Activated CD4-positive, alpha-beta memory T cell treated with anti-CD3 and anti-CD28 coated beads for 36 hours (primary cell): ENCODE results near the gene CUL3. TPM values are rescaled to one million over a fixed set of nuclear protein-coding genes. Genes with fewer than 3 reads are reported as not detected.

Experiments used
- CTCF ChIA-PET: fragments of 350-600 bp; sonication (Branson Sonifier 250); formaldehyde crosslinking; loops from one replicate; lab custom pipeline; 2021; ENCODE audit warnings: antibody characterized with exemption, inconsistent platforms; lab: Charles Lee
- POLR2A ChIA-PET: fragments of 350-600 bp; sonication (Branson Sonifier 250); formaldehyde crosslinking; loops from one replicate; lab custom pipeline; 2021; ENCODE audit warnings: antibody characterized with exemption; lab: Charles Lee
- DNase-seq: peaks from one replicate; pipeline ENCODE4 v3.0.0-alpha.2; 2020
- H3K27ac Mint-ChIP-seq: one replicate; pipeline ENCODE4 v1.8.0; 2021; ENCODE audit warnings: mixed read lengths
- H3K27me3 Mint-ChIP-seq: one replicate; pipeline ENCODE4 v1.8.0; 2021; ENCODE audit warnings: mixed read lengths
- H3K36me3 Mint-ChIP-seq: one replicate; pipeline ENCODE4 v1.8.0; 2021; ENCODE audit warnings: mixed read lengths
- H3K4me1 Mint-ChIP-seq: one replicate; pipeline ENCODE4 v1.8.0; 2021; ENCODE audit warnings: low read depth, mixed read lengths
- H3K4me3 Mint-ChIP-seq: one replicate; pipeline ENCODE4 v1.8.0; 2021; ENCODE audit warnings: mild to moderate bottlenecking, mixed read lengths
- H3K9me3 Mint-ChIP-seq: one replicate; pipeline ENCODE4 v1.8.0; 2021; ENCODE audit warnings: mixed read lengths
- intact Hi-C: fragments of 100-400 bp; cut with micrococcal nuclease; formaldehyde crosslinking; loops from one replicate; pipeline ENCODE4 v1.15.1; 2023
- total RNA-seq, 2 experiments: library from RNA; stranded (reverse); gene quantifications; one replicate each; pipeline ENCODE4 v1.2.3, GENCODE V29; 2021

The CUL3 gene
- total RNA-seq, 2 experiments from 2014 or later: 75.8 to 79.5 TPM

- H3K4me1 Mint-ChIP-seq: peaks cover under 1% of the 10 kb centered on the region
- peaks cover 21% of the 10 kb centered on the region for H3K27me3 Mint-ChIP-seq
- no peaks in the 10 kb centered on the region for H3K9me3 Mint-ChIP-seq
- ChIA-PET CTCF (no interaction called here), POLR2A (no interaction called here)
- DNase-seq: no peak
- no peak overlapping the region for H3K4me3 Mint-ChIP-seq
- intact Hi-C loops: no loop called here
- H3K27ac Mint-ChIP-seq: no peak overlapping the region
- H3K36me3 Mint-ChIP-seq: no peaks in the 10 kb centered on the region
These were observed 148.5 kb downstream of the CUL3 start for GRCh38 chr2:224436634-224437033.

GRCh38 chr2:224434618-224435017 is 150.5 kb downstream of the CUL3 start:
- CTCF ChIA-PET: no interaction called here
- no peaks in the 10 kb centered on the region for H3K4me1 Mint-ChIP-seq
- DNase-seq: no peak
- H3K9me3 Mint-ChIP-seq: no peaks in the 10 kb centered on the region
- no peak overlapping the region for H3K4me3 Mint-ChIP-seq
- H3K27ac Mint-ChIP-seq: no peak overlapping the region
- peaks cover 13% of the 10 kb centered on the region for H3K27me3 Mint-ChIP-seq
- POLR2A ChIA-PET: no interaction called here
- intact Hi-C loops: no loop called here
- H3K36me3 Mint-ChIP-seq: no peaks in the 10 kb centered on the region

DNA sequence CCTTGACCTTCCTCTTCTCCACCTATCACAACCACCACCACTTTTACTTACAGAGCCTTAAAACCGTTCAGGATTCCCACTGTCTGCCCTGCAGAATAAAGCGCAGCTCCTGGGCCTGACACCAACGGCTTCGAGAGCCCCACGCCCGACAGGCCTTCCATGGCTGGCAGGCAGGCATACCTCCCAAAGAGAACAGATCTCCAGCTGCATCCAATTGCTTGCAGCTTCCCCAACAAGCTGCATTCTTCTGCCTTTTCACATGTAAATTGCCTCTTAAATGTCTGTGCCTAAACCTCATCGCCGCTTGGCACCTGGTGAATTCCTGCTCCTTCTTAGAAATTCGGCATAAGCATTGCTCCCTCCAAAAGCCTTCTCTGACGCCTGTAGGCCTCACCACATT is 151.7 kb downstream of the CUL3 start:
- ChIA-PET CTCF (no interaction called here), POLR2A (no interaction called here)
- Mint-ChIP-seq H3K27me3 (peaks cover 11% of the 10 kb centered on the region), H3K4me3 (no peak overlapping the region), H3K9me3 (no peaks in the 10 kb centered on the region), H3K4me1 (no peaks in the 10 kb centered on the region), H3K27ac (peak overlapping the region; percentile 19), H3K36me3 (no peaks in the 10 kb centered on the region)
- no peak for DNase-seq
- intact Hi-C loops: no loop called here

GRCh38 chr2:224432003-224432579 is 153.1 kb downstream of the CUL3 start:
- ChIA-PET CTCF (interaction anchor here (0.6 kb wide), 1 partner anchor 634 kb away, joined by 3 read pairs; no protein-coding TSS in a partner anchor), POLR2A (no interaction called here)
- H3K27ac Mint-ChIP-seq: no peak overlapping the region
- intact Hi-C loops: no loop called here
- H3K27me3 Mint-ChIP-seq: peaks cover 9% of the 10 kb centered on the region
- no peak for DNase-seq
- no peaks in the 10 kb centered on the region for H3K36me3 Mint-ChIP-seq
- H3K9me3 Mint-ChIP-seq: no peaks in the 10 kb centered on the region
- no peak overlapping the region for H3K4me3 Mint-ChIP-seq
- H3K4me1 Mint-ChIP-seq: no peaks in the 10 kb centered on the region

DNA sequence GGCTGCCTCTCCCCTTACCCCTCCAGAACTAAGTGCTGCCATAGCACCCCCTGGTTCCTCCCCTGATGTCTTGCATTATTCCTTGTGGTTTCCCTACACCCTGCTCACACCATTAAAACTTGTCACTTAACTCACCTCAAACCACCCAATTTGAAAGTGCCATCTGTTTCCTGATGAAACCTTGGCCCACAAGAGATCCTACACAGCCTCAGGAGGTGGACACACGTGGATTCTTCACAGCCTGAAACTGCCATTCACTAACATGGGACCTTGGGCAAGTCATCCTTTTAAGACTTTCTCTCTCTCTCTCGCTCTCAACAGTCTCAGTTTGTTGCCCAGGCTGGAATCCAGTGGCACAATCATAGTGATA is 155.7 kb downstream of the CUL3 start:
- H3K36me3 Mint-ChIP-seq: peaks cover 1% of the 10 kb centered on the region
- peaks cover 9% of the 10 kb centered on the region for H3K27me3 Mint-ChIP-seq
- H3K4me3 Mint-ChIP-seq: no peak overlapping the region
- ChIA-PET POLR2A (no interaction called here), CTCF (no interaction called here)
- intact Hi-C loops: no loop called here
- DNase-seq: no peak
- H3K9me3 Mint-ChIP-seq: peaks cover 5% of the 10 kb centered on the region
- no peak overlapping the region for H3K27ac Mint-ChIP-seq
- H3K4me1 Mint-ChIP-seq: no peaks in the 10 kb centered on the region

- Mint-ChIP-seq H3K27me3 (peaks cover 9% of the 10 kb centered on the region), H3K9me3 (peaks cover 5% of the 10 kb centered on the region), H3K27ac (no peak overlapping the region), H3K36me3 (peaks cover 1% of the 10 kb centered on the region), H3K4me3 (no peak overlapping the region), H3K4me1 (no peaks in the 10 kb centered on the region)
- POLR2A ChIA-PET: no interaction called here
- CTCF ChIA-PET: no interaction called here
- intact Hi-C loops: no loop called here
- DNase-seq: no peak
These were observed 156.2 kb downstream of the CUL3 start for GRCh38 chr2:224428787-224429440.

DNA sequence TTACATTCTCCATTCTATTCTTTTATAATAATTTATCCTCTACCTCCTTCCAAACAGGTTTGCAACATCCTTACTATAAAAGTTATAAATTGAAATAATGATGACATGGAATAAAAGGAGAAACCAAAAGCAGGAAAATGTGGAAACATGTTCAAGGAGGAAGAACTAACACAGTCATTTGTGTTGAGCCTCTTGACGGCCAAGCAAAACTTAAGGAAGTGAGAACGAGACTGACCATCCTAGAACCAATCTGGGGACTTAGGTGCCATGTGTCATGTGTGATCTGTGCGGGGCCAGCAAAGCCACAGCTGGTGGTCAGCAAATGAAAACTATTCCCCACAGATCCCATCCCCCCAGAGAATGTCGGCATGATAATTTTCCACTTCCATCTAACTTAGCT is 157.7 kb downstream of the CUL3 start:
- Mint-ChIP-seq H3K4me3 (no peak overlapping the region), H3K4me1 (no peaks in the 10 kb centered on the region), H3K27ac (no peak overlapping the region), H3K9me3 (peaks cover 5% of the 10 kb centered on the region), H3K36me3 (peaks cover 1% of the 10 kb centered on the region), H3K27me3 (peaks cover 5% of the 10 kb centered on the region)
- intact Hi-C loops: no loop called here
- ChIA-PET CTCF (no interaction called here), POLR2A (no interaction called here)
- DNase-seq: no peak

DNA sequence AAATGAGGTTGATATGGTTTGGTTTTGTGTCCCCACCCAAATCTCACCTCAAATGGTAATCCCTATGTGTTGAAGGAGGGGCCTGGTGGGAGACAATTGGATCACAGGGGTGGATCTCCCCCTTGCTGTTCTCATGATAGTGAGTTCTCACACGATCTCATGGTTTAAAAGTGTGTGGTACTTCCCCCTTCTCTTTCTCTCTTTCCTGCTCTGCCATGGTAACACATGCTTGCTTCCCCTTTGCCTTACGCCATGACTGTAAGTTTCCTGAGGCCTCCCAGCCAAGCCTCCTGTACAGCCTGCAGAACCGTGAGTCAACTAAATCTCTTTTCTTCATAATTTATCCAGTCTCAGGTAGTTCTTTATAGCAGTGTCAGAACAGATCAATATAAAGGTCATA is 158.5 kb downstream of the CUL3 start:
- H3K9me3 Mint-ChIP-seq: peaks cover 5% of the 10 kb centered on the region

DNA sequence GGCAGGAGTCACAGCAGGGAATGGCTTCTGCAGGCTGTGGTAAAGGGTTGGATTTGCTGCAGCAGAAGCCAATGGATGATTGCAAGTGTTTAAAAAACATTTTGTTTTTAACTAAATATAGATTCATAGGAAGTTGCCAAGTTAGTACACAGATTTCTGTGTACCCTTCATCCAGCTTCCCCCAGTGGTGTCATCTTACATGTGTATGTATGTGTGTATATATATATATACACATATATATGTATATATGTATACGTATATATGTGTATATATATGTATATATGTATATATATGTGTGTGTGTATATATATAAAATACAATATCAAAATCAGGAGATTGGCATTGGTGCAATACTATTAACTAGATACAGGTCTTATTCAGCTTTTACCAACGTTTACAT is 164.1 kb downstream of the CUL3 start:
- CTCF ChIA-PET: interaction anchor here (1.6 kb wide), 1 partner anchor 28 kb away, joined by 3 read pairs; no protein-coding TSS in a partner anchor
- intact Hi-C loops: no loop called here
- Mint-ChIP-seq H3K4me3 (no peak overlapping the region), H3K27ac (no peak overlapping the region), H3K9me3 (peaks cover 2% of the 10 kb centered on the region), H3K27me3 (peaks cover 7% of the 10 kb centered on the region), H3K4me1 (no peaks in the 10 kb centered on the region), H3K36me3 (no peaks in the 10 kb centered on the region)
- POLR2A ChIA-PET: no interaction called here
- no peak for DNase-seq

More for the DNA sequence above, 158.5 kb downstream of the CUL3 start:
- ChIA-PET POLR2A (no interaction called here), CTCF (no interaction called here)
- no peak for DNase-seq
- H3K27me3 Mint-ChIP-seq: peaks cover 5% of the 10 kb centered on the region
- H3K4me1 Mint-ChIP-seq: no peaks in the 10 kb centered on the region
- peaks cover 1% of the 10 kb centered on the region for H3K36me3 Mint-ChIP-seq
- no peak overlapping the region for H3K4me3 Mint-ChIP-seq
- no peak overlapping the region for H3K27ac Mint-ChIP-seq
- intact Hi-C loops: no loop called here

Other genes starting within 250 kb of the CUL3 start
- gene FAM124B, start 183.3 kb downstream of the CUL3 start, total RNA-seq: under 1 TPM; 0.39 to 0.40 TPM
- gene CCDC195, start 131.0 kb upstream of the CUL3 start, total RNA-seq: not detected